Uterus (tissue), 4 donors: ENCODE data around the gene IGFLR1. TPM values are rescaled to one million over a fixed set of nuclear protein-coding genes. Genes with fewer than 3 reads are reported as not detected.
A peak's percentile ranks its signal among the peaks of the same experiment; 100 is the strongest.

Experiments
- DNase-seq, 2 donors: peaks; one replicate each; pipeline ENCODE4 v3.0.0-alpha.2; 2019 to 2020
- H3K27ac ChIP-seq, 2 donors: fragments of 200-600 bp; sonication (generic); 1 replicate in 1 of 2; 2 replicates in 1 of 2; pipeline ENCODE4 v1.5.1; 2016 to 2018
- H3K27me3 ChIP-seq, 2 donors: fragments of 200-600 bp; sonication (generic); one replicate each; pipeline ENCODE4 v1.5.1; 2018 to 2019; ENCODE audit warnings: control low read depth in 1 of 2
- H3K36me3 ChIP-seq, 2 donors: fragments of 200-600 bp; sonication (generic); one replicate each; pipeline ENCODE4 v1.5.1; 2019; ENCODE audit warnings: control low read depth in 1 of 2
- H3K4me1 ChIP-seq, 2 donors: fragments of 200-600 bp; sonication (generic); one replicate each; pipeline ENCODE4 v1.5.1; 2018 to 2019; ENCODE audit warnings: control low read depth in 1 of 2
- H3K4me3 ChIP-seq, 2 donors: fragments of 200-600 bp; sonication (generic); 1 replicate in 1 of 2; 2 replicates in 1 of 2; pipeline ENCODE4 v1.5.1; 2018 to 2019; ENCODE audit warnings: mild to moderate bottlenecking in 1 of 2
- H3K9me3 ChIP-seq, 2 donors: fragments of 200-600 bp; sonication (generic); one replicate each; pipeline ENCODE4 v1.5.1; 2019; ENCODE audit warnings: control low read depth in 1 of 2
- CTCF ChIP-seq, 4 experiments: fragments of 200-600 bp in 2 of 4; fragments of 450-650 bp in 2 of 4; sonication (generic) in 2 of 4; IDR thresholded peaks; one replicate each; pipeline ENCODE4 v1.5.1; 2016 to 2019; ENCODE audit warnings: antibody characterized with exemption in 4 of 4, mild to moderate bottlenecking in 2 of 4, moderate library complexity in 1 of 4
- POLR2A ChIP-seq, 2 donors: fragments of 450-650 bp; IDR thresholded peaks; one replicate each; pipeline ENCODE4 v1.6.1; 2016; ENCODE audit warnings: antibody characterized with exemption in 2 of 2, mild to moderate bottlenecking in 1 of 2, moderate library complexity in 1 of 2
- intact Hi-C: fragments of 100-400 bp; cut with DNase I; formaldehyde crosslinking; loops from one replicate; pipeline ENCODE4 v1.15.1; 2023; ENCODE audit warnings: low total_unique reads
- total RNA-seq, 4 donors: library from RNA; depleted of rRNA in 3 of 4; stranded (reverse); fragments of >200 nt in 3 of 4; gene quantifications; one replicate each; pipeline versions ENCODE4 v1.1.0 to v1.2.4, GENCODE V29; 2014 to 2023
- donor health status: DM: yes; HTN: yes; CAD: no.

The IGFLR1 gene
- total RNA-seq, 4 donors from 2014 or later, result 0.77 to 5.3 (median 2.2) TPM

- no peaks in the 10 kb centered on the region for H3K27me3 ChIP-seq
- no peaks in the 10 kb centered on the region for H3K36me3 ChIP-seq
- peaks cover 8 to 11% of the 10 kb centered on the region in 2 donors for H3K4me1 ChIP-seq
- peak in 1 of 2 donors; percentile 95 for DNase-seq
- intact Hi-C loops, result loop anchor here (10.0 kb wide), 1 partner anchor 173 kb away; the partner anchor contains the start of gene TMEM147
- peak within 1 kb of the TSS; percentile 90 to 92 for H3K27ac ChIP-seq
- peak; percentile 4 to 35 for TF ChIP-seq POLR2A (IDR thresholded peaks at IDR 0.05)
- no peak for TF ChIP-seq CTCF (IDR thresholded peaks at IDR 0.05)
- no peaks in the 10 kb centered on the region for H3K9me3 ChIP-seq
- H3K4me3 ChIP-seq, result peak within 1 kb of the TSS; percentile 72 to 85
Measured at GRCh38 chr19:35717665-35718344, 24.4 kb downstream of the IGFLR1 start, which contains the start of gene KMT2B. TSS of gene KMT2B (plus strand) at chr19:35718003. CDS start at chr19:35718019, 16 bp downstream.

GRCh38 chr19:35716801-35717664 lies 25.2 kb downstream of the IGFLR1 start:
- peaks cover 8 to 11% of the 10 kb centered on the region in 2 donors for H3K4me1 ChIP-seq
- peak overlapping the region; percentile 90 to 92 for H3K27ac ChIP-seq
- no peaks in the 10 kb centered on the region for H3K9me3 ChIP-seq
- intact Hi-C loops, result loop anchor here (10.0 kb wide), 1 partner anchor 172 kb away; the partner anchor contains the start of gene TMEM147
- DNase-seq, result peak; percentile 87 to 95
- peak overlapping the region; percentile 72 to 85 for H3K4me3 ChIP-seq
- peak; percentile 6 to 34 for TF ChIP-seq POLR2A (IDR thresholded peaks at IDR 0.05)
- peak; percentile 86 to 92 (median 90) for TF ChIP-seq CTCF (IDR thresholded peaks at IDR 0.05)
- H3K36me3 ChIP-seq, result no peaks in the 10 kb centered on the region
- H3K27me3 ChIP-seq, result no peaks in the 10 kb centered on the region

GRCh38 chr19:35715981-35716800 lies 26.1 kb downstream of the IGFLR1 start:
- Histone ChIP-seq H3K4me1 (peaks cover 8 to 11% of the 10 kb centered on the region in 2 donors), H3K27me3 (no peaks in the 10 kb centered on the region), H3K9me3 (no peaks in the 10 kb centered on the region), H3K36me3 (no peaks in the 10 kb centered on the region), H3K4me3 (peak overlapping the region; percentile 72 to 85), H3K27ac (peak overlapping the region; percentile 90 to 92)
- peak; percentile 30 to 68 for DNase-seq
- no peak for TF ChIP-seq CTCF (IDR thresholded peaks at IDR 0.05)
- TF ChIP-seq POLR2A (IDR thresholded peaks at IDR 0.05), result no peak
- intact Hi-C loops, result loop anchor here (10.0 kb wide), 1 partner anchor 171 kb away; the partner anchor contains the start of gene TMEM147

- no peak for TF ChIP-seq POLR2A (IDR thresholded peaks at IDR 0.05)
- TF ChIP-seq CTCF (IDR thresholded peaks at IDR 0.05), result no peak
- no peaks in the 10 kb centered on the region for H3K9me3 ChIP-seq
- H3K4me1 ChIP-seq, result peaks cover 8 to 11% of the 10 kb centered on the region in 2 donors
- H3K36me3 ChIP-seq, result no peaks in the 10 kb centered on the region
- intact Hi-C loops, result loop anchor here (10.0 kb wide), 1 partner anchor 171 kb away; the partner anchor contains the start of gene TMEM147
- peak overlapping the region; percentile 90 to 92 for H3K27ac ChIP-seq
- DNase-seq, result peak in 1 of 2 donors; percentile 21
- no peak overlapping the region for H3K4me3 ChIP-seq
- H3K27me3 ChIP-seq, result no peaks in the 10 kb centered on the region
Measured at GRCh38 chr19:35715355-35715809, 26.9 kb downstream of the IGFLR1 start.
